Gastrocnemius medialis (tissue), 4 donors: ENCODE results near the gene EED. TPM values are rescaled to one million over a fixed set of nuclear protein-coding genes. Genes with fewer than 3 reads are reported as not detected.

Source experiments
- ATAC-seq, 2 donors: fragments of 150-250 bp; one replicate each; pipeline ENCODE4 v1.9.1; 2016
- DNase-seq, 2 donors: peaks; one replicate each; pipeline ENCODE4 v3.0.0-alpha.2; 2019
- H3K27ac ChIP-seq, 4 donors: fragments of 200-600 bp; sonication (generic); 1 replicate in 1 of 4; 2 replicates in 3 of 4; pipeline ENCODE4 v1.5.1; 2016 to 2018; ENCODE audit warnings: mild to moderate bottlenecking in 2 of 4, moderate library complexity in 1 of 4
- H3K27me3 ChIP-seq, 3 donors: fragments of 200-600 bp; sonication (generic) in 2 of 3; 1 replicate in 1 of 3; 2 replicates in 2 of 3; pipeline versions ENCODE4 v1.5.1 to v1.6.0; 2016 to 2019; ENCODE audit warnings: mild to moderate bottlenecking in 1 of 3, moderate library complexity in 1 of 3
- H3K36me3 ChIP-seq, 2 donors: fragments of 200-600 bp; sonication (generic) in 1 of 2; one replicate each; pipeline ENCODE4 v1.5.1; 2017 to 2018
- H3K4me1 ChIP-seq, 2 donors: fragments of 200-600 bp; sonication (generic) in 1 of 2; one replicate each; pipeline ENCODE4 v1.5.1; 2016 to 2017; ENCODE audit warnings: mild to moderate bottlenecking in 2 of 2
- H3K4me3 ChIP-seq, 4 donors: fragments of 200-600 bp; sonication (generic) in 3 of 4; 1 replicate in 1 of 4; 2 replicates in 3 of 4; pipeline ENCODE4 v1.5.1; 2016 to 2019; ENCODE audit warnings: mild to moderate bottlenecking in 2 of 4
- H3K9me3 ChIP-seq, 3 donors: fragments of 200-600 bp; sonication (generic) in 2 of 3; 1 replicate in 1 of 3; 2 replicates in 2 of 3; pipeline ENCODE4 v1.5.1; 2016 to 2019
- CTCF ChIP-seq, 5 experiments: fragments of 450-650 bp in 3 of 5; fragments of 200-600 bp in 2 of 5; sonication (generic) in 2 of 5; IDR thresholded peaks in 4 of 5; conservative IDR thresholded peaks in 1 of 5; 1 replicate in 4 of 5; 2 replicates in 1 of 5; pipeline ENCODE4 v1.5.1; 2016 to 2019; ENCODE audit warnings: antibody characterized with exemption in 5 of 5, mild to moderate bottlenecking in 3 of 5, moderate library complexity in 3 of 5
- POLR2A ChIP-seq, 2 donors: fragments of 450-650 bp; IDR thresholded peaks; one replicate each; pipeline ENCODE4 v1.6.1; 2017; ENCODE audit warnings: antibody characterized with exemption in 2 of 2, mild to moderate bottlenecking in 2 of 2, moderate library complexity in 2 of 2
- in situ Hi-C, 4 donors: fragments of 200-750 bp; cut with MboI; loops; one replicate each; pipeline versions ENCODE4 v1.15.0 to v1.8.0; 2017; ENCODE audit warnings: low sequenced_read_pairs in 4 of 4
- intact Hi-C: fragments of 100-400 bp; cut with DNase I; formaldehyde crosslinking; loops from one replicate; pipeline ENCODE4 v1.15.1; 2023; ENCODE audit warnings: low total_unique reads
- total RNA-seq, 4 donors: library from RNA; depleted of rRNA; stranded (reverse); fragments of >200 nt; gene quantifications; one replicate each; pipeline versions ENCODE4 v1.1.0 to v1.2.3, GENCODE V29; 2016

EED gene
- total RNA-seq, 4 donors from 2014 or later: 5.2 to 12.1 (median 8.5) TPM

GRCh38 chr11:86292912-86293616, 48.5 kb downstream of the EED start:
- Histone ChIP-seq H3K27me3 (no peaks in the 10 kb centered on the region), H3K4me1 (no peaks in the 10 kb centered on the region), H3K27ac (no peak overlapping the region), H3K4me3 (no peak overlapping the region), H3K9me3 (no peaks in the 10 kb centered on the region), H3K36me3 (no peaks in the 10 kb centered on the region)
- in situ Hi-C loops: no loop called here
- TF ChIP-seq POLR2A (IDR thresholded peaks at IDR 0.05): no peak
- no peak for TF ChIP-seq CTCF (IDR thresholded peaks at IDR 0.05 in 4 of 5, conservative IDR thresholded peaks at IDR 0.05 in 1 of 5)
- no peak for DNase-seq
- intact Hi-C loops: loop anchor here (10.0 kb wide), 1 partner anchor 348 kb away; no protein-coding TSS in a partner anchor
- no peak for ATAC-seq

- intact Hi-C loops (loop anchor here (10.0 kb wide), 1 partner anchor 349 kb away; no protein-coding TSS in a partner anchor), in situ Hi-C loops (no loop called here)
- no peaks in the 10 kb centered on the region for H3K9me3 ChIP-seq
- no peaks in the 10 kb centered on the region for H3K27me3 ChIP-seq
- DNase-seq (no peak), ATAC-seq (no peak)
- no peak overlapping the region for H3K4me3 ChIP-seq
- H3K27ac ChIP-seq: no peak overlapping the region
- TF ChIP-seq CTCF (IDR thresholded peaks at IDR 0.05 in 4 of 5, conservative IDR thresholded peaks at IDR 0.05 in 1 of 5) (no peak), POLR2A (IDR thresholded peaks at IDR 0.05) (no peak)
- no peaks in the 10 kb centered on the region for H3K4me1 ChIP-seq
- H3K36me3 ChIP-seq: no peaks in the 10 kb centered on the region
These were observed 49.5 kb downstream of the EED start for GRCh38 chr11:86294026-86294425.

- Histone ChIP-seq H3K4me3 (peak overlapping the region; percentile 65 to 100 (median 78)), H3K9me3 (no peaks in the 10 kb centered on the region), H3K36me3 (no peaks in the 10 kb centered on the region), H3K27me3 (no peaks in the 10 kb centered on the region), H3K4me1 (peaks cover 14 to 28% of the 10 kb centered on the region in 2 donors), H3K27ac (peak overlapping the region in 3 of 4 donors; percentile 83 to 87 (median 86))
- TF ChIP-seq POLR2A (IDR thresholded peaks at IDR 0.05) (no peak), CTCF (IDR thresholded peaks at IDR 0.05 in 4 of 5, conservative IDR thresholded peaks at IDR 0.05 in 1 of 5) (no peak)
- ATAC-seq (no peak), DNase-seq (no peak)
- in situ Hi-C loops (no loop called here), intact Hi-C loops (loop anchor here (1.0 to 10.0 kb wide), 4 partner anchors 56 to 674 kb away; partner anchors contain the start of genes CCDC83, DLG2 and PICALM)
These were observed 57.2 kb downstream of the EED start for GRCh38 chr11:86301742-86302091.

GRCh38 chr11:86302092-86302793, 57.7 kb downstream of the EED start, which contains the start of gene HIKESHI:
Gene HIKESHI, plus strand, starts transcription at chr11:86302240. Its CDS starts 209 bp downstream, at chr11:86302449.
- peaks cover 14 to 28% of the 10 kb centered on the region in 2 donors for H3K4me1 ChIP-seq
- DNase-seq (peak; percentile 99), ATAC-seq (peak; percentile 99 to 100)
- no peaks in the 10 kb centered on the region for H3K9me3 ChIP-seq
- H3K4me3 ChIP-seq: peak within 1 kb of the TSS; percentile 65 to 100 (median 78)
- H3K36me3 ChIP-seq: no peaks in the 10 kb centered on the region
- H3K27me3 ChIP-seq: no peaks in the 10 kb centered on the region
- H3K27ac ChIP-seq: peak within 1 kb of the TSS; percentile 83 to 94 (median 86)
- in situ Hi-C loops (no loop called here), intact Hi-C loops (loop anchor here (1.0 to 10.0 kb wide), 4 partner anchors 57 to 675 kb away; partner anchors contain the start of genes CCDC83, DLG2 and PICALM)
- TF ChIP-seq POLR2A (IDR thresholded peaks at IDR 0.05): peak; percentile 43 to 52
- peak in 1 of 5 experiments; percentile 6 for TF ChIP-seq CTCF (IDR thresholded peaks at IDR 0.05 in 4 of 5, conservative IDR thresholded peaks at IDR 0.05 in 1 of 5)
